Muscle layer of duodenum (tissue), 2 donors: ENCODE data around the gene UNC5A.
"Not testable (repeated sequence)": the region's sequence is repeated elsewhere in the genome, so short reads cannot be mapped to it uniquely, and the experiment has no call there.

ENCODE experiments used
- H3K27ac ChIP-seq: one replicate; pipeline ENCODE4 v1.7.0; 2013; ENCODE audit warnings: mild to moderate bottlenecking, low read length
- H3K27me3 ChIP-seq: one replicate; pipeline ENCODE4 v1.7.0; 2013; ENCODE audit warnings: low read depth, mild to moderate bottlenecking, control low read depth, low read length
- H3K36me3 ChIP-seq, 2 donors: one replicate each; pipeline ENCODE4 v1.7.0; 2013; ENCODE audit warnings: low read length in 2 of 2, control low read depth in 1 of 2, mild to moderate bottlenecking in 1 of 2; ENCODE audit not compliant: insufficient read depth in 2 of 2, control insufficient read depth in 1 of 2
- H3K4me1 ChIP-seq, 2 donors: one replicate each; pipeline ENCODE4 v1.7.0; 2013; ENCODE audit warnings: low read length in 2 of 2, mild to moderate bottlenecking in 2 of 2, control low read depth in 1 of 2, moderate library complexity in 1 of 2; ENCODE audit not compliant: insufficient read depth in 2 of 2, control insufficient read depth in 1 of 2
- H3K4me3 ChIP-seq, 2 donors: one replicate each; pipeline ENCODE4 v1.7.0; 2013; ENCODE audit warnings: low read length in 2 of 2, low read depth in 1 of 2, mild to moderate bottlenecking in 1 of 2
- H3K9me3 ChIP-seq, 2 donors: one replicate each; pipeline ENCODE4 v1.7.0; 2013; ENCODE audit warnings: low read length in 2 of 2, control low read depth in 1 of 2, mild to moderate bottlenecking in 1 of 2; ENCODE audit not compliant: control insufficient read depth in 1 of 2
- donor health status: healthy.

UNC5A gene

GRCh38 chr5:176863041-176863764 is 52.8 kb downstream of the UNC5A start:
- no peaks in the 10 kb centered on the region for H3K4me1 ChIP-seq
- H3K27me3 ChIP-seq = peaks cover 17% of the 10 kb centered on the region
- no peaks in the 10 kb centered on the region for H3K36me3 ChIP-seq
- H3K27ac ChIP-seq = no peak overlapping the region
- H3K9me3 ChIP-seq = no peaks in the 10 kb centered on the region
- no peak overlapping the region for H3K4me3 ChIP-seq

GRCh38 chr5:176863765-176864098 is 53.4 kb downstream of the UNC5A start:
- H3K4me3 ChIP-seq = no peak overlapping the region
- H3K9me3 ChIP-seq = no peaks in the 10 kb centered on the region
- H3K27ac ChIP-seq = no peak overlapping the region
- H3K36me3 ChIP-seq = no peaks in the 10 kb centered on the region
- no peaks in the 10 kb centered on the region for H3K4me1 ChIP-seq
- H3K27me3 ChIP-seq = peaks cover 17% of the 10 kb centered on the region

- H3K4me3 ChIP-seq = no peak overlapping the region
- H3K36me3 ChIP-seq = no peaks in the 10 kb centered on the region
- no peaks in the 10 kb centered on the region for H3K9me3 ChIP-seq
- peaks cover 17% of the 10 kb centered on the region for H3K27me3 ChIP-seq
- no peaks in the 10 kb centered on the region for H3K4me1 ChIP-seq
- H3K27ac ChIP-seq = no peak overlapping the region
These were observed 54.4 kb downstream of the UNC5A start for GRCh38 chr5:176864755-176865154.

GRCh38 chr5:176865964-176866363 is 55.6 kb downstream of the UNC5A start:
- Histone ChIP-seq H3K9me3 (no peaks in the 10 kb centered on the region), H3K36me3 (no peaks in the 10 kb centered on the region), H3K4me3 (no peak overlapping the region), H3K4me1 (no peaks in the 10 kb centered on the region), H3K27me3 (peaks cover 17% of the 10 kb centered on the region), H3K27ac (no peak overlapping the region)

GRCh38 chr5:176866707-176867310 is 56.5 kb downstream of the UNC5A start:
- H3K36me3 ChIP-seq = no peaks in the 10 kb centered on the region
- no peaks in the 10 kb centered on the region for H3K9me3 ChIP-seq
- no peak overlapping the region for H3K4me3 ChIP-seq
- no peak overlapping the region for H3K27ac ChIP-seq
- peaks cover 15% of the 10 kb centered on the region for H3K27me3 ChIP-seq
- no peaks in the 10 kb centered on the region for H3K4me1 ChIP-seq

- H3K27me3 ChIP-seq = peaks cover 8% of the 10 kb centered on the region
- no peaks in the 10 kb centered on the region for H3K36me3 ChIP-seq
- H3K4me1 ChIP-seq = no peaks in the 10 kb centered on the region
- H3K9me3 ChIP-seq = no peaks in the 10 kb centered on the region
- H3K27ac ChIP-seq = no peak overlapping the region
- H3K4me3 ChIP-seq = no peak overlapping the region
These were observed 57.8 kb downstream of the UNC5A start for GRCh38 chr5:176868126-176868525.

GRCh38 chr5:176868731-176869130 is 58.4 kb downstream of the UNC5A start:
- H3K9me3 ChIP-seq = no peaks in the 10 kb centered on the region
- peaks cover 8% of the 10 kb centered on the region for H3K27me3 ChIP-seq
- no peaks in the 10 kb centered on the region for H3K4me1 ChIP-seq
- H3K27ac ChIP-seq = no peak overlapping the region
- no peak overlapping the region for H3K4me3 ChIP-seq
- H3K36me3 ChIP-seq = no peaks in the 10 kb centered on the region

- peaks cover 8% of the 10 kb centered on the region for H3K27me3 ChIP-seq
- no peaks in the 10 kb centered on the region for H3K9me3 ChIP-seq
- H3K4me3 ChIP-seq = no peak overlapping the region
- H3K36me3 ChIP-seq = no peaks in the 10 kb centered on the region
- no peaks in the 10 kb centered on the region for H3K4me1 ChIP-seq
- no peak overlapping the region for H3K27ac ChIP-seq
These were observed 59.2 kb downstream of the UNC5A start for GRCh38 chr5:176869501-176870109.

GRCh38 chr5:176870110-176870591 is 59.8 kb downstream of the UNC5A start:
- Histone ChIP-seq H3K36me3 (no peaks in the 10 kb centered on the region), H3K27ac (no peak overlapping the region), H3K27me3 (peaks cover 8% of the 10 kb centered on the region), H3K4me3 (no peak overlapping the region), H3K4me1 (no peaks in the 10 kb centered on the region), H3K9me3 (no peaks in the 10 kb centered on the region)

GRCh38 chr5:176870644-176871043 is 60.3 kb downstream of the UNC5A start:
- H3K27me3 ChIP-seq, H3K4me1 ChIP-seq, H3K9me3 ChIP-seq, H3K27ac ChIP-seq, H3K36me3 ChIP-seq, H3K4me3 ChIP-seq: not testable (repeated sequence)

GRCh38 chr5:176872586-176872985 is 62.2 kb downstream of the UNC5A start:
- not testable (repeated sequence) for H3K9me3 ChIP-seq, H3K36me3 ChIP-seq, H3K27me3 ChIP-seq, H3K4me1 ChIP-seq, H3K4me3 ChIP-seq, H3K27ac ChIP-seq
